ENCODE data around the gene HOXC13.

Gene HOXC13

DNA sequence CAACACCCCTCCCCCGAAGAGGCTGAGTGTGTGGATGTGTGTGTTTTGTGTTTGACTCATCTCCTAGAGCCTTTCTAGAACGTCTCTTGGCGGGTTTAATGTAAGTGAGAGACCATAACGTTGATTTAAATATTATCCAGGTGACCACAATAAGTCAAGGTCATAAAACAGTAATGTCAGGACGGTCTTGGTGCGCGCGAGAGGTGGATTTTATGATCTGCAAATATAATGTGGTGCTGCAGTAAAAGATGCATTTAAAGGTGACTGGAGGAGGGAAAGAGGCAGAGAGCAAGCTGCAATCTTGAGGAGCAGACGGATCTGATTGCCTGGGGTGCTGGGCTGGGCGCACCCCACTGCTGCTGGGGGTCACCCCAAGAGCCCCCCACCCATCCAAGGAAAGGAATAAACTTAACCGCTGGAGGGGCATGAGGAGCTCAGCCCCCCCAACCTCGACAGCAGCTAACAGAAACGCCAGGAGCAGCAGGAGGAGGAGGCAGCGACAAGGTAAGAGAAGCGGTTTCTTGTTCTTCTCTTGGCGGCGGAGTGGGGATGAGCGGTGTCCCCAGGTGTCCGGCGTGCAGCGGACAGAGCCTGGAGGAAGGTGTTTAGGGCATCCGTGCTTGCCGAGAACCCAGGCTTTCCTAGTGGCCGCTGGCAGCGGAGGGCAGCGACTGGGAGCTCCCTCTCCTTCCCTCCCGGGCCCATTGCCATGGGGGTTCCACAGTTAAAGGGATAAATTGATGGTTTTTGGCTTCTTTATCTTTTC lies 51.9 kb downstream of the HOXC13 start:
- no peak overlapping the region for H3K4ac ChIP-seq (ENCODE audit: low read depth, low read length)
- H2AFZ ChIP-seq (ENCODE audit: insufficient read depth, low read length, poor library complexity), result no peak overlapping the region
- H4K91ac ChIP-seq (ENCODE audit: low read depth, low read length), result no peak overlapping the region
- H3K9ac ChIP-seq (ENCODE audit: low read length), result no peak overlapping the region
- H4K8ac ChIP-seq (ENCODE audit: low read depth, low read length), result no peak overlapping the region
- no peak overlapping the region for H3K14ac ChIP-seq (ENCODE audit: low read length)
- H3K18ac ChIP-seq (ENCODE audit: low read length), result no peak overlapping the region
- H2AK5ac ChIP-seq (ENCODE audit: low read length), result no peak overlapping the region
- H3K36me3 ChIP-seq (ENCODE audit: control insufficient read depth in 1 of 2, insufficient read depth in 2 of 2, low read length in 2 of 2), result no peaks in the 10 kb centered on the region
- H2BK12ac ChIP-seq (ENCODE audit: low read length), result no peak overlapping the region
- no peak for DNase-seq
- H3K27me3 ChIP-seq (ENCODE audit: insufficient read depth, low read length), result peaks cover 92% of the 10 kb centered on the region
- H2BK5ac ChIP-seq (ENCODE audit: low read depth, low read length, poor library complexity), result no peak overlapping the region
- H3K79me1 ChIP-seq (ENCODE audit: low read length), result no peaks in the 10 kb centered on the region
- H4K12ac ChIP-seq (ENCODE audit: low read depth, low read length), result no peak overlapping the region
- no peak overlapping the region for H3K23ac ChIP-seq (ENCODE audit: low read length)
- H3K4me3 ChIP-seq (ENCODE audit: low read depth, low read length), result no peak overlapping the region
- H3K4me2 ChIP-seq (ENCODE audit: low read length), result no peak overlapping the region
- no peaks in the 10 kb centered on the region for H3K79me2 ChIP-seq (ENCODE audit: control insufficient read depth, insufficient read depth, low read length, poor library complexity)
- no CpG with 5 or more reads among the region's 27 CpGs for WGBS (ENCODE audit: extremely low coverage, insufficient coverage, insufficient read length)
- H3K27ac ChIP-seq (ENCODE audit: low read depth, low read length), result no peak overlapping the region
- H2BK120ac ChIP-seq (ENCODE audit: insufficient read depth, low read length, poor library complexity), result no peak overlapping the region
- peaks cover 0 to 5% of the 10 kb centered on the region in 2 experiments for H3K4me1 ChIP-seq (ENCODE audit: control insufficient read depth in 1 of 2, insufficient read depth in 2 of 2, low read length in 2 of 2)
- H3K9me3 ChIP-seq (ENCODE audit: insufficient read depth, low read depth, low read length), result peaks cover 20% of the 10 kb centered on the region

DNA sequence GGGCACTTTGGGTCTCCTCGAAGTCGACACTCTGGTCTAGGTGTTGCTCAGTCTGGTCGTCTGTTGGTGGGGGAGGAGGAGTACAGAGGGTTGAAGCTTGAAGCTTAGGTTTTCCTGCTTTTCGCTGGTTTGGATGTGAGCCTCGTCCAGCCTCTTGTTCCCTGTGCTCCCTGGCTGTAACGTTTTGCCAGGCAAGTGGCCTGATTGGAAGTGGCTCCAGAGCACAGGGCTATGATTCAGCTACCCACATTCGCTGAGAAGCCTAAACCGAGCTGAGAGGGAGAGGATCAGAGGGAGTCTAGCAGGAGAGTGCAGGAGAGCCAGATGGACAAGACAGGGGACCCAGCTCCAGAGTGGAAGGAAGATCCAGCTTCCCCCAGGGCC lies 52.4 kb downstream of the HOXC13 start:
- Histone ChIP-seq H3K18ac (ENCODE audit: low read length) (no peak overlapping the region), H3K27me3 (ENCODE audit: insufficient read depth, low read length) (peaks cover 92% of the 10 kb centered on the region), H2AK5ac (ENCODE audit: low read length) (no peak overlapping the region), H3K9ac (ENCODE audit: low read length) (no peak overlapping the region), H4K91ac (ENCODE audit: low read depth, low read length) (no peak overlapping the region), H3K79me1 (ENCODE audit: low read length) (no peaks in the 10 kb centered on the region), H3K27ac (ENCODE audit: low read depth, low read length) (no peak overlapping the region), H2BK120ac (ENCODE audit: insufficient read depth, low read length, poor library complexity) (no peak overlapping the region), H4K12ac (ENCODE audit: low read depth, low read length) (no peak overlapping the region), H3K4me1 (ENCODE audit: control insufficient read depth in 1 of 2, insufficient read depth in 2 of 2, low read length in 2 of 2) (peaks cover 0 to 8% of the 10 kb centered on the region in 2 experiments), H3K4me2 (ENCODE audit: low read length) (no peak overlapping the region), H3K14ac (ENCODE audit: low read length) (no peak overlapping the region), H2BK12ac (ENCODE audit: low read length) (no peak overlapping the region), H2BK5ac (ENCODE audit: low read depth, low read length, poor library complexity) (no peak overlapping the region), H3K79me2 (ENCODE audit: control insufficient read depth, insufficient read depth, low read length, poor library complexity) (no peaks in the 10 kb centered on the region), H3K4me3 (ENCODE audit: low read depth, low read length) (no peak overlapping the region), H3K9me3 (ENCODE audit: insufficient read depth, low read depth, low read length) (peaks cover 17% of the 10 kb centered on the region), H2AFZ (ENCODE audit: insufficient read depth, low read length, poor library complexity) (no peak overlapping the region), H3K36me3 (ENCODE audit: control insufficient read depth in 1 of 2, insufficient read depth in 2 of 2, low read length in 2 of 2) (no peaks in the 10 kb centered on the region), H4K8ac (ENCODE audit: low read depth, low read length) (no peak overlapping the region), H3K4ac (ENCODE audit: low read depth, low read length) (no peak overlapping the region), H3K23ac (ENCODE audit: low read length) (no peak overlapping the region)
- no CpG with 5 or more reads among the region's 8 CpGs for WGBS (ENCODE audit: extremely low coverage, insufficient coverage, insufficient read length)
- DNase-seq, result peak; percentile 23 to 40

DNA sequence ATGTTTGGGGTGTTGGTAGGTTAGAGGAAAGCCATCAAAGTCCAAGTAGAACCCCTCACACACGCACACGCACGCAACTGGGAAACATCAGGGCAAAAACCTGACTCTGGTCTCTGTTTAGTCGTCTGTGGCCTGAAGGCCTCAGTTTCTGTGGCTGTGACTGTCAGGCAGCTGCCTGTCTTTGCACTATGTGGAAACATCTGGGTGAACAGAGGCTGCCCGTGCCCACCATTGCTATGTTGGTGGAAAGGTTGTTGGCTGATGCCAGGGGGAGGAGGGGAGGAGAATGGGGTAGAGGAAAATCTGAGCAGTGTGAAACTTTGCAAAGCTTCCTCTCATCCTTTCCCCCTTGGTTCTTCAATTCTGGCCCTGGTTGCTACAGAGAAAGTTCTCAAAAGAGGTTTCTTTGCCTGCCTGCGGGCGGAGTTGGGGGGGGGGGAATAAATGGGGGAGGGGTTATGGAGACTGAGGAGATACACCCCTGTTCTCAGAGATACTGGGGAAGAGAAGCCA lies 53.8 kb downstream of the HOXC13 start:
- no peak overlapping the region for H2BK120ac ChIP-seq (ENCODE audit: insufficient read depth, low read length, poor library complexity)
- no peak overlapping the region for H3K27ac ChIP-seq (ENCODE audit: low read depth, low read length)
- H3K9me3 ChIP-seq (ENCODE audit: insufficient read depth, low read depth, low read length), result peaks cover 13% of the 10 kb centered on the region
- no peak overlapping the region for H2BK12ac ChIP-seq (ENCODE audit: low read length)
- no peak overlapping the region for H4K12ac ChIP-seq (ENCODE audit: low read depth, low read length)
- H3K14ac ChIP-seq (ENCODE audit: low read length), result no peak overlapping the region
- no peak overlapping the region for H4K91ac ChIP-seq (ENCODE audit: low read depth, low read length)
- H3K4me2 ChIP-seq (ENCODE audit: low read length), result no peak overlapping the region
- H3K27me3 ChIP-seq (ENCODE audit: insufficient read depth, low read length), result peaks cover 92% of the 10 kb centered on the region
- H3K23ac ChIP-seq (ENCODE audit: low read length), result no peak overlapping the region
- no peak for DNase-seq
- H2AK5ac ChIP-seq (ENCODE audit: low read length), result no peak overlapping the region
- H3K9ac ChIP-seq (ENCODE audit: low read length), result no peak overlapping the region
- no peak overlapping the region for H3K18ac ChIP-seq (ENCODE audit: low read length)
- H4K8ac ChIP-seq (ENCODE audit: low read depth, low read length), result no peak overlapping the region
- no peaks in the 10 kb centered on the region for H3K79me1 ChIP-seq (ENCODE audit: low read length)
- H3K4me3 ChIP-seq (ENCODE audit: low read depth, low read length), result no peak overlapping the region
- no peak overlapping the region for H3K4ac ChIP-seq (ENCODE audit: low read depth, low read length)
- no peak overlapping the region for H2BK5ac ChIP-seq (ENCODE audit: low read depth, low read length, poor library complexity)
- peaks cover 0 to 8% of the 10 kb centered on the region in 2 experiments for H3K4me1 ChIP-seq (ENCODE audit: control insufficient read depth in 1 of 2, insufficient read depth in 2 of 2, low read length in 2 of 2)
- no peak overlapping the region for H2AFZ ChIP-seq (ENCODE audit: insufficient read depth, low read length, poor library complexity)
- H3K79me2 ChIP-seq (ENCODE audit: control insufficient read depth, insufficient read depth, low read length, poor library complexity), result no peaks in the 10 kb centered on the region
- no peaks in the 10 kb centered on the region for H3K36me3 ChIP-seq (ENCODE audit: control insufficient read depth in 1 of 2, insufficient read depth in 2 of 2, low read length in 2 of 2)
- no CpG with 5 or more reads among the region's 7 CpGs for WGBS (ENCODE audit: extremely low coverage, insufficient coverage, insufficient read length)

DNA sequence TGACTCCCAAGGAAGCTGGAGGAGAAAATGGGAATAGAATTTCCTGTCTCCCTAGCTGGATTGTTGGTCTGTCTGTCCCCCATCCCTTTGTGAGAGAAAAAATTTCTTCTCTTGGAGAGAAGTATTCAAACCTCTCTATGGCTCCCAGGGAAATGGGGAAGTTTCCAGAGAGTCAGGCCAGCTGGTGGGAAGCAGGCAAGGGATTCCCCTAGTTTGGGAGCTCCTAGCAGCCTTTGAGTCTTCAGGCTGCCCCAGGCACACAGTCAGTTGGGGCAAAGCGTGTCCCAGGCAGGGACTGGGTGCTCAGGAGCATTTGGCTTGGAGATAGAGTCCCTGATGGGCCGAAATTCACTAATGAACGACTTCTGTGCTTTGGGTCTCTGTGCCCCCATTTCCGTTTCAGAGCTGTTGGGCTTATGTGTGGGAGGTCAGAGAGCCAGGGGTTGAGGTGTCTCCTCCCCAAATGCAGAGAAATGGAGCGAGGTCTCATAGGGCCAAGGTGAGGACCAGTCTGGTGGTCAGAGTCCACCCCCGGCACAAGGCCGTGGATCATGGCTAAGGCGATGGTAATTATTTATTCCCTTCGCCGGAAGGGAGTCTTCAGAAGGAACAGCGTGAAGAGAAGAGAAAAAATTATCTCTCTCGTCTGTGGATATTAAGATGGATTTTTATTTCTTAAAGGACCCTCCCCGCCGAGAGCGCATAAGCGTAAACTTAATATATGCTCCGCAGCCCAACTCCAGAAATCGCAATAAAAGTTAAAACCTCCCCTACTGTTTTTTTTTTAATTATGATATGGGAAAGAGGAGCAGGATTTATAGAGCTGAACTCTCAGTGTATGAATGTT lies 54.8 kb downstream of the HOXC13 start:
- Histone ChIP-seq H2AFZ (ENCODE audit: insufficient read depth, low read length, poor library complexity) (no peak overlapping the region), H3K23ac (ENCODE audit: low read length) (no peak overlapping the region), H4K12ac (ENCODE audit: low read depth, low read length) (no peak overlapping the region), H2BK120ac (ENCODE audit: insufficient read depth, low read length, poor library complexity) (no peak overlapping the region), H3K4me1 (ENCODE audit: control insufficient read depth in 1 of 2, insufficient read depth in 2 of 2, low read length in 2 of 2) (peaks cover 0 to 8% of the 10 kb centered on the region in 2 experiments), H3K27ac (ENCODE audit: low read depth, low read length) (no peak overlapping the region), H3K27me3 (ENCODE audit: insufficient read depth, low read length) (peaks cover 92% of the 10 kb centered on the region), H3K14ac (ENCODE audit: low read length) (no peak overlapping the region), H3K18ac (ENCODE audit: low read length) (no peak overlapping the region), H3K4me2 (ENCODE audit: low read length) (no peak overlapping the region), H3K79me1 (ENCODE audit: low read length) (no peaks in the 10 kb centered on the region), H3K9me3 (ENCODE audit: insufficient read depth, low read depth, low read length) (peaks cover 15% of the 10 kb centered on the region), H3K9ac (ENCODE audit: low read length) (no peak overlapping the region), H3K4me3 (ENCODE audit: low read depth, low read length) (no peak overlapping the region), H3K79me2 (ENCODE audit: control insufficient read depth, insufficient read depth, low read length, poor library complexity) (no peaks in the 10 kb centered on the region), H2BK5ac (ENCODE audit: low read depth, low read length, poor library complexity) (no peak overlapping the region), H2AK5ac (ENCODE audit: low read length) (no peak overlapping the region), H3K36me3 (ENCODE audit: control insufficient read depth in 1 of 2, insufficient read depth in 2 of 2, low read length in 2 of 2) (no peaks in the 10 kb centered on the region), H3K4ac (ENCODE audit: low read depth, low read length) (no peak overlapping the region), H4K8ac (ENCODE audit: low read depth, low read length) (no peak overlapping the region), H4K91ac (ENCODE audit: low read depth, low read length) (no peak overlapping the region), H2BK12ac (ENCODE audit: low read length) (no peak overlapping the region)
- no peak for DNase-seq
- no CpG with 5 or more reads among the region's 18 CpGs for WGBS (ENCODE audit: extremely low coverage, insufficient coverage, insufficient read length)
